ENCODE data around the gene GIGYF1. TPM values are rescaled to one million over a fixed set of nuclear protein-coding genes. Genes with fewer than 3 reads are reported as not detected.
A peak's percentile ranks its signal among the peaks of the same experiment; 100 is the strongest.

GIGYF1 gene
- total RNA-seq, 1 experiment from 2014 or later: 12.2 TPM

DNA sequence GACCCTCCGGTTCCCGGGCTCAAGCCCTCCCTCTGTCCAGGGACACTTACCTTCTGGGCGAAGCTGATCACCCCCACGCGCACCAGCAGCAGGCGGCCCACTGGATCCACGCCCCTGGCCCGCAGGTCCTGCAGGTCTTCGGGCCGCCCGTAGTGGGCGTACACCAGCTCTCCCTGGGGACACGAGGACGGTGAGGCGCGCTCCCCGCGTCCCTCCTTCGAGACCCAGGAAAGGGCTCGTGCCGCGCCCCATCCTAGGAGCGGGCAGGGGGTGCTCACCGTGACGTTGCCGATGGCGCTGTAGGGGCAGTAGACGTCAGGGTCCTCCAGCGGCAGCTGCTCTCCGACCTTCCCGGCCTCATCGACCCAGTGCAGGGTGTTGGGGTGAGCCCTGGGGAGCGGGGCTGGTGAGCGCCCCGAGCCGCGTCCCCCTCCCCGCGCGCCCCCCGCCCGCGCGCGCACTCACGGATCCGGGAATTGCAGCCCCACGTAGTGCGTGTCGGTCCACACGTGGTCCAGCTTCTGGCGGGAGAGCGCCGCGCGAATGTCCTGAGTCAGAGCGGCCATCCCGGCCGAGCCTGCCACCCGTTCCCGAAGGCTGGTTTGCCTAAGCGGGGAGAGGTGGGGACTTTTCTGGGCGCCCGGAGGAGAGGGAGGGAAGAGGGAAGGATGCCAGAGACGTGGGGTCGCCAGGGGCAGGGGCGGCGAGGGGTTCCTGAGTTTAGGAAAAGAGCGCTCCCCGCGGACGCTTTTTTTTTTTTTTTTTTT lies 60.9 kb downstream of the GIGYF1 start:
- peak; percentile 47 for DNase-seq (ENCODE audit: low read depth)

- DNase-seq (ENCODE audit: low read depth): no peak
Measured at GRCh38 chr7:100630066-100630465, 64.0 kb downstream of the GIGYF1 start.

Other genes with a start within 250 kb of the GIGYF1 start
- gene SPACDR, start 230.0 kb downstream of the GIGYF1 start, total RNA-seq (2014; rRNA removed; shearing (Covaris generic)): 2.4 TPM in 1 of 2 replicates, not detected in the other
- 28.1 and 43.6 TPM in 2 replicates for gene TSC22D4, start 215.0 kb downstream of the GIGYF1 start, total RNA-seq (2014; rRNA removed; shearing (Covaris generic))
- 0.02 TPM in 1 of 2 replicates, not detected in the other for gene NYAP1, start 210.3 kb downstream of the GIGYF1 start, total RNA-seq (2014; rRNA removed; shearing (Covaris generic))
- gene AGFG2, start 155.0 kb downstream of the GIGYF1 start, total RNA-seq (2014; rRNA removed; shearing (Covaris generic)): 10.9 and 24.0 TPM in 2 replicates
- not detected in 2 replicates for gene SAP25, start 120.3 kb downstream of the GIGYF1 start, total RNA-seq (2014; rRNA removed; shearing (Covaris generic))
- gene LRCH4, start 108.1 kb downstream of the GIGYF1 start, total RNA-seq (2014; rRNA removed; shearing (Covaris generic)): 12.2 and 16.0 TPM in 2 replicates
- gene FBXO24, start 107.9 kb downstream of the GIGYF1 start, total RNA-seq (2014; rRNA removed; shearing (Covaris generic)): 0.05 and 0.44 TPM in 2 replicates
- gene PCOLCE, start 91.9 kb downstream of the GIGYF1 start, total RNA-seq (2014; rRNA removed; shearing (Covaris generic)): 7.8 and 10.3 TPM in 2 replicates
- 15.6 and 22.0 TPM in 2 replicates for gene MOSPD3, start 81.7 kb downstream of the GIGYF1 start, total RNA-seq (2014; rRNA removed; shearing (Covaris generic))
- 1.6 and 1.8 TPM in 2 replicates for gene TFR2, start 52.7 kb downstream of the GIGYF1 start, total RNA-seq (2014; rRNA removed; shearing (Covaris generic))
- not detected in 2 replicates for gene ACTL6B, start 37.8 kb downstream of the GIGYF1 start, total RNA-seq (2014; rRNA removed; shearing (Covaris generic))
- 88.6 and 151 TPM in 2 replicates for gene GNB2, start 20.5 kb downstream of the GIGYF1 start, total RNA-seq (2014; rRNA removed; shearing (Covaris generic))
- gene POP7, start 11.9 kb upstream of the GIGYF1 start, total RNA-seq (2014; rRNA removed; shearing (Covaris generic)): 55.9 and 69.5 TPM in 2 replicates
- gene EPO, start 26.2 kb upstream of the GIGYF1 start, total RNA-seq (2014; rRNA removed; shearing (Covaris generic)): not detected in 2 replicates
- not detected in 2 replicates for gene ZAN, start 39.3 kb upstream of the GIGYF1 start, total RNA-seq (2014; rRNA removed; shearing (Covaris generic))
- 26.3 and 36.8 TPM in 2 replicates for gene EPHB4, start 133.3 kb upstream of the GIGYF1 start, total RNA-seq (2014; rRNA removed; shearing (Covaris generic))
- 6.2 and 17.2 TPM in 2 replicates for gene SLC12A9, start 158.5 kb upstream of the GIGYF1 start, total RNA-seq (2014; rRNA removed; shearing (Covaris generic))
- 80.1 and 106 TPM in 2 replicates for gene TRIP6, start 173.1 kb upstream of the GIGYF1 start, total RNA-seq (2014; rRNA removed; shearing (Covaris generic))
- gene SRRT, start 180.9 kb upstream of the GIGYF1 start, total RNA-seq (2014; rRNA removed; shearing (Covaris generic)): 50.8 and 73.9 TPM in 2 replicates
- 0.91 and 1.3 TPM in 2 replicates for gene UFSP1, start 195.5 kb upstream of the GIGYF1 start, total RNA-seq (2014; rRNA removed; shearing (Covaris generic))
- gene ACHE, start 201.6 kb upstream of the GIGYF1 start, total RNA-seq (2014; rRNA removed; shearing (Covaris generic)): not detected in 2 replicates

All from M059J (cell line).